Liver (tissue), 9 donors: ENCODE results near the gene NOL4L. TPM values are rescaled to one million over a fixed set of nuclear protein-coding genes. Genes with fewer than 3 reads are reported as not detected.

Experiments used
- DNase-seq: peaks from one replicate; pipeline ENCODE4 v3.0.0-alpha.2; 2017; ENCODE audit warnings: low spot score
- H3K27ac ChIP-seq, 2 donors: one replicate each; pipeline ENCODE4 v1.7.0; 2013; ENCODE audit warnings: inconsistent platforms in 2 of 2, low read length in 2 of 2, control low read depth in 1 of 2, low read depth in 1 of 2, mild to moderate bottlenecking in 1 of 2
- H3K27me3 ChIP-seq, 4 donors: one replicate each; pipeline versions ENCODE4 v1.6.1 to v1.7.0; 2013; ENCODE audit warnings: low read length in 3 of 4, inconsistent platforms in 1 of 4, mild to moderate bottlenecking in 1 of 4, moderate library complexity in 1 of 4; ENCODE audit not compliant: control insufficient read depth in 4 of 4, insufficient read depth in 4 of 4
- H3K36me3 ChIP-seq, 4 donors: one replicate each; pipeline versions ENCODE4 v1.6.1 to v1.7.0; 2013; ENCODE audit warnings: low read length in 3 of 4, mild to moderate bottlenecking in 3 of 4, low read depth in 1 of 4, moderate library complexity in 1 of 4; ENCODE audit not compliant: control insufficient read depth in 4 of 4, insufficient read depth in 3 of 4
- H3K4me1 ChIP-seq, 4 donors: one replicate each; pipeline versions ENCODE4 v1.6.1 to v1.7.0; 2013; ENCODE audit warnings: low read length in 3 of 4, mild to moderate bottlenecking in 3 of 4, moderate library complexity in 1 of 4; ENCODE audit not compliant: control insufficient read depth in 4 of 4, insufficient read depth in 4 of 4
- H3K4me3 ChIP-seq, 3 donors: one replicate each; pipeline versions ENCODE4 v1.6.1 to v1.7.0; 2013; ENCODE audit warnings: low read length in 3 of 3, control low read depth in 1 of 3, low read depth in 1 of 3, mild to moderate bottlenecking in 1 of 3
- H3K9ac ChIP-seq, 2 donors: one replicate each; pipeline ENCODE4 v1.7.0; 2013; ENCODE audit warnings: low read length in 2 of 2, mild to moderate bottlenecking in 2 of 2, moderate library complexity in 2 of 2, control low read depth in 1 of 2, low read depth in 1 of 2
- H3K9me3 ChIP-seq, 4 donors: one replicate each; pipeline versions ENCODE4 v1.6.1 to v1.7.0; 2013; ENCODE audit warnings: low read length in 3 of 4; ENCODE audit not compliant: control insufficient read depth in 4 of 4
- EGR1 ChIP-seq, 2 donors: IDR thresholded peaks; 2 replicates each; pipeline ENCODE4 v1.6.1; 2016 to 2018; ENCODE audit warnings: antibody characterized with exemption in 2 of 2, low read depth in 2 of 2
- FOXA1 ChIP-seq: IDR thresholded peaks from 2 replicates; pipeline ENCODE4 v1.6.1; 2016; ENCODE audit warnings: antibody characterized with exemption
- FOXA2 ChIP-seq: IDR thresholded peaks from 2 replicates; pipeline ENCODE4 v1.6.1; 2016; ENCODE audit warnings: antibody characterized with exemption
- HNF4A ChIP-seq, 2 donors: conservative IDR thresholded peaks; 2 replicates each; pipeline ENCODE4 v1.6.1; 2016; ENCODE audit warnings: antibody characterized with exemption in 2 of 2, mild to moderate bottlenecking in 2 of 2
- HNF4G ChIP-seq: IDR thresholded peaks from 2 replicates; pipeline ENCODE4 v1.6.1; 2016; ENCODE audit warnings: antibody characterized with exemption
- JUND ChIP-seq, 2 donors: IDR thresholded peaks; 2 replicates each; pipeline ENCODE4 v1.6.1; 2016; ENCODE audit warnings: antibody characterized with exemption in 2 of 2
- NR2F2 ChIP-seq: IDR thresholded peaks from 2 replicates; pipeline ENCODE4 v1.6.1; 2016; ENCODE audit warnings: antibody characterized with exemption
- RAD21 ChIP-seq, 2 donors: IDR thresholded peaks; 2 replicates each; pipeline ENCODE4 v1.6.1; 2016; ENCODE audit warnings: antibody characterized with exemption in 2 of 2, mild to moderate bottlenecking in 2 of 2
- RXRA ChIP-seq, 2 donors: IDR thresholded peaks; 2 replicates each; pipeline ENCODE4 v1.6.1; 2017 to 2018; ENCODE audit warnings: antibody characterized with exemption in 2 of 2, mild to moderate bottlenecking in 1 of 2
- SP1 ChIP-seq: IDR thresholded peaks from 2 replicates; pipeline ENCODE4 v1.6.1; 2018; ENCODE audit warnings: antibody characterized with exemption, mild to moderate bottlenecking
- TAF1 ChIP-seq: conservative IDR thresholded peaks from 2 replicates; pipeline ENCODE4 v1.6.1; 2016; ENCODE audit warnings: antibody characterized with exemption, mild to moderate bottlenecking
- YY1 ChIP-seq: IDR thresholded peaks from 2 replicates; pipeline ENCODE4 v1.6.1; 2016; ENCODE audit warnings: antibody characterized with exemption, mild to moderate bottlenecking
- WGBS: extraction: QIAGEN DNeasy Blood & Tissue Kit; methylation state at CpG from one replicate; pipeline ENCODE4 v1.1.7; 2013; 5-methylcytosine and 5-hydroxymethylcytosine counted together
- polyA plus RNA-seq, 2 donors: library from polyadenylated mRNA; stranded (reverse) in 1 of 2; unstranded in 1 of 2; fragments of 200-250 nt in 1 of 2; fragments of >200 nt in 1 of 2; fragmentation: Nextera tagmentation in 1 of 2; extraction: Ambion mirVana in 1 of 2; gene quantifications; one replicate each; pipeline versions ENCODE4 v1.2.1 to v1.2.3, GENCODE V29; 2013 to 2015
- total RNA-seq, 2 donors: library from RNA; depleted of rRNA; stranded (reverse); fragments of >200 nt; gene quantifications; one replicate each; pipeline ENCODE4 v1.2.3, GENCODE V29; 2014
- TF ChIP-seq, protein P1 (sequence below): IDR thresholded peaks from 2 replicates; pipeline ENCODE4 v1.6.1; 2016; ENCODE audit warnings: antibody characterized with exemption
- TF ChIP-seq, protein P2 (sequence below): fragments of 150-350 bp; IDR thresholded peaks from 2 replicates; pipeline ENCODE4 v1.5.1; 2017; ENCODE audit warnings: improper control_type of control experiment, low read depth, low read length; ENCODE audit not compliant: missing input control
- TF ChIP-seq, protein P3 (sequence below): IDR thresholded peaks from 2 replicates; pipeline ENCODE4 v1.6.1; 2016; ENCODE audit warnings: antibody characterized with exemption, mild to moderate bottlenecking
- TF ChIP-seq, protein P4 (sequence below): IDR thresholded peaks from 2 replicates; pipeline ENCODE4 v1.6.1; 2016; ENCODE audit warnings: antibody characterized with exemption
- donor health status: healthy.
- donor health status: healthy.
- donor health status: healthy.
- donor health status: healthy.
- donor health status: healthy.

NOL4L gene
- total and polyA plus RNA-seq, 4 donors: 2.2 to 6.8 (median 4.3) TPM

DNA sequence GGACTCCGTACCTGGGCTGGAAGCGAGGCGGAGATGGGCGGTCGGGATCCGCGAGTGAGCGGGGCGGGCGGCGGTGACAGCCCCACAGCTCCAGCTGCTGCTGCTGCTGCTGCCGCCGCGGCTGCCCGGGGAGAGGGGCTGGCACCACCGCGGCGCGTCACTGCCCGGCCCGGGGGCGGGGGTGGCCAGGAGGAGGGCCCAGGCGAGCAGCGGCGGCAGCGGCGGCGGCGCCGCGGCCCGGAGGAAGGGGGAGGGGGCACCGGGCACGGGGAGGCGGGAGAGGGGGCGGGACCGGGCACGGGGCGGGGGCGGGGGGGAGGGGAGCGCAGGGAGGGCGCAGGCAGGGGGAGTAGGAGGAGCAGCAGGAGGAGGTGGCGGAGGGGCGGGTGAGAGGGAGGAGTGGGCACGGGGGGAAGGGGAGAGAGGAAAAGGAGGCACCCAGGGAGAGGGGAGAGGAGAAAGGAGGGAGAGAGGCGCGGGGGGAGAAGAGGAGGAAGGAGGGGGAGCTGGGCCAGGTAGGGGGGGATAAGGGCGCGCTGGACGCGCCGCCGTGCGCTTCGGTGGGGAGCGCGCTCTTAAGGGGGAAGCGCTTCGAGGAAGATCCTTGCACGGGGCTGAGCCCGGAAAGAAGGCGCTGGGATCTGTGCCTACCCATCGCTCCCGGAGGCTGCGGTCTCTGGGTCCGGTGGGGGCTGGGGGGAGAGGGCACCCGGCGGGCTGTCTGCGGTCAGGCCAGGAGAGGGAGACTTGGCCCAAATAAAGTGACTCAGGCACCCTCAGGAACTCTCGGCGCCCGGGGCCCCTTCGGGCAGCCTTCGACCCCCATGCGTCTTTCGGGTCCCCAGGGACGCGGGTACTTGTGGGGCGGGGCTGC is 101.5 kb downstream of the NOL4L start:
- H3K9ac ChIP-seq: no peak overlapping the region
- H3K9me3 ChIP-seq: no peaks in the 10 kb centered on the region
- no peaks in the 10 kb centered on the region for H3K36me3 ChIP-seq
- TF ChIP-seq FOXA2 (no peak), EGR1 (IDR thresholded peaks at IDR 0.05; ENCODE audit: low read depth in 2 of 2) (no peak), SP1 (no peak), JUND (IDR thresholded peaks at IDR 0.05) (no peak), RXRA (IDR thresholded peaks at IDR 0.05) (no peak)
- TF ChIP-seq, protein P1, sequence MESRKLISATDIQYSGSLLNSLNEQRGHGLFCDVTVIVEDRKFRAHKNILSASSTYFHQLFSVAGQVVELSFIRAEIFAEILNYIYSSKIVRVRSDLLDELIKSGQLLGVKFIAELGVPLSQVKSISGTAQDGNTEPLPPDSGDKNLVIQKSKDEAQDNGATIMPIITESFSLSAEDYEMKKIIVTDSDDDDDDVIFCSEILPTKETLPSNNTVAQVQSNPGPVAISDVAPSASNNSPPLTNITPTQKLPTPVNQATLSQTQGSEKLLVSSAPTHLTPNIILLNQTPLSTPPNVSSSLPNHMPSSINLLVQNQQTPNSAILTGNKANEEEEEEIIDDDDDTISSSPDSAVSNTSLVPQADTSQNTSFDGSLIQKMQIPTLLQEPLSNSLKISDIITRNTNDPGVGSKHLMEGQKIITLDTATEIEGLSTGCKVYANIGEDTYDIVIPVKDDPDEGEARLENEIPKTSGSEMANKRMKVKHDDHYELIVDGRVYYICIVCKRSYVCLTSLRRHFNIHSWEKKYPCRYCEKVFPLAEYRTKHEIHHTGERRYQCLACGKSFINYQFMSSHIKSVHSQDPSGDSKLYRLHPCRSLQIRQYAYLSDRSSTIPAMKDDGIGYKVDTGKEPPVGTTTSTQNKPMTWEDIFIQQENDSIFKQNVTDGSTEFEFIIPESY: no peak
- WGBS: 2% methylated on average over 78 of the region's 79 CpGs
- H3K4me3 ChIP-seq: peak overlapping the region; percentile 57 to 96 (median 73)
- H3K27me3 ChIP-seq: no peaks in the 10 kb centered on the region
- peak; percentile 72 for DNase-seq
- H3K4me1 ChIP-seq: peaks cover 6 to 49% (median 30%) of the 10 kb centered on the region in 4 donors
- peak overlapping the region; percentile 77 to 80 for H3K27ac ChIP-seq

DNA sequence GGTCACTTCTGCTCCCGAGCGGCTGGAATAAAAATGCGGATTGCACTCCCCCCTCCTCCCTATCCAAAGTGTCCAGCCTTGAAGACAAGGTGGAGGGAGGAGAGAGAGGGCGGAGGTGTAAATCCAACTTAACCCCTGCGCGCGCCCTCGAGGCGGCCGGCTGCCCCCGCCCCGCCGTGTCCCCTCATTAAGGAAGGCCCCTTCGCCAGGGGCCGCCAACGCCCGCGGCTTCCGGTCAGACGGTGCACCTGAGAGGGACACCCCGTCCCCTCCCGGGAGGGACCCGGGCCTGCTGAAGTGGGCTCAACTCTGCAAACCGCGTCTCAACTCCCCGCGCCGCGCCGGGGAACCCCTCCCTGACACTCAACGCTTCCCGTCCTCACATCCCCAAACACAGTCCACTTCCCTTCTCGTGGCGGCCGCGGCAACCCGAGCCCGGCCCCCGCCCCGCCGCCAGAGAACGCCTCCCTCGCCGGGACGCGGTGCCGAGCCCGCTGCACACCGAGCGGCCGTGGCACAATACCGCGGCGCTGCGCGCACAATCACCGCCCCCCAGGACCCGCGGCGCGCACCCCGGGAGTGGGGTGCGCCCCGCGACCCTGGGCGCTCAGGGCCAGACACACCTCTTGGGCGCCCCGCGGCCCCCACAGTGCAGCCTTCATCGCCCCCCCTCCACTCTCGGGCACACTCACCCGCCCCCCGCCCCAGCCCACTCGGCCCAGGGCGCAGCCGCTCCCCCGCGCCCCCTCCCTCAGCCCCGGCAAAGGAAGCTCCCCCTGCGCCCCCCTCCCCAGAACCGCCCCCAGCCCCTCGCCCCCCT is 102.5 kb downstream of the NOL4L start:
- no peak for DNase-seq
- no peak for TF ChIP-seq HNF4A (conservative IDR thresholded peaks at IDR 0.05)
- no peak for TF ChIP-seq HNF4G
- TF ChIP-seq, protein P2, sequence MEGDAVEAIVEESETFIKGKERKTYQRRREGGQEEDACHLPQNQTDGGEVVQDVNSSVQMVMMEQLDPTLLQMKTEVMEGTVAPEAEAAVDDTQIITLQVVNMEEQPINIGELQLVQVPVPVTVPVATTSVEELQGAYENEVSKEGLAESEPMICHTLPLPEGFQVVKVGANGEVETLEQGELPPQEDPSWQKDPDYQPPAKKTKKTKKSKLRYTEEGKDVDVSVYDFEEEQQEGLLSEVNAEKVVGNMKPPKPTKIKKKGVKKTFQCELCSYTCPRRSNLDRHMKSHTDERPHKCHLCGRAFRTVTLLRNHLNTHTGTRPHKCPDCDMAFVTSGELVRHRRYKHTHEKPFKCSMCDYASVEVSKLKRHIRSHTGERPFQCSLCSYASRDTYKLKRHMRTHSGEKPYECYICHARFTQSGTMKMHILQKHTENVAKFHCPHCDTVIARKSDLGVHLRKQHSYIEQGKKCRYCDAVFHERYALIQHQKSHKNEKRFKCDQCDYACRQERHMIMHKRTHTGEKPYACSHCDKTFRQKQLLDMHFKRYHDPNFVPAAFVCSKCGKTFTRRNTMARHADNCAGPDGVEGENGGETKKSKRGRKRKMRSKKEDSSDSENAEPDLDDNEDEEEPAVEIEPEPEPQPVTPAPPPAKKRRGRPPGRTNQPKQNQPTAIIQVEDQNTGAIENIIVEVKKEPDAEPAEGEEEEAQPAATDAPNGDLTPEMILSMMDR: no peak
- Histone ChIP-seq H3K27me3 (no peaks in the 10 kb centered on the region), H3K9ac (peak overlapping the region; percentile 3 to 27), H3K27ac (peak overlapping the region; percentile 62 to 68), H3K4me3 (peak overlapping the region; percentile 68 to 96 (median 80)), H3K9me3 (no peaks in the 10 kb centered on the region), H3K4me1 (peaks cover 6 to 57% (median 31%) of the 10 kb centered on the region in 4 donors), H3K36me3 (no peaks in the 10 kb centered on the region)
- 2% methylated on average over 82 of the region's 82 CpGs for WGBS

DNA sequence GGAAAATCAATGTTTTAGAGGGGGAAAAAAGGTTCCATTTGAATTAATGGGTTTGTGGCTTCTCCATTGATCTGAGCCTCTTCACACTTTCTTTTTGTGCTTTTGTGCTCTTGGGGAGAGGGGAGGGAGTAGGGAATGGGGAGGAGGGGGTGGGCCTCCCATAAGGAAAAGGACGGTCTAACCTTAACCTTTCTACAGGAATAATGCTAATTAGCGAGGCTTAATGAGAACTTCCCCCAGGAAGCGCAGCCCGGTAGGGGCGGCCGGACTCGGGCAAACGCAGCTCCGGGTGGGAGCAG is 103.0 kb downstream of the NOL4L start:
- Histone ChIP-seq H3K36me3 (no peaks in the 10 kb centered on the region), H3K9me3 (no peaks in the 10 kb centered on the region), H3K27ac (peak overlapping the region; percentile 32 to 68), H3K9ac (peak overlapping the region; percentile 8 to 27), H3K4me1 (peaks cover 6 to 63% (median 35%) of the 10 kb centered on the region in 4 donors), H3K27me3 (no peaks in the 10 kb centered on the region), H3K4me3 (peak overlapping the region; percentile 68 to 96 (median 80))
- DNase-seq: no peak
- 18% methylated on average over 9 of the region's 9 CpGs for WGBS
- no peak for TF ChIP-seq FOXA1
- TF ChIP-seq HNF4A (conservative IDR thresholded peaks at IDR 0.05): no peak
- TF ChIP-seq, protein P3, sequence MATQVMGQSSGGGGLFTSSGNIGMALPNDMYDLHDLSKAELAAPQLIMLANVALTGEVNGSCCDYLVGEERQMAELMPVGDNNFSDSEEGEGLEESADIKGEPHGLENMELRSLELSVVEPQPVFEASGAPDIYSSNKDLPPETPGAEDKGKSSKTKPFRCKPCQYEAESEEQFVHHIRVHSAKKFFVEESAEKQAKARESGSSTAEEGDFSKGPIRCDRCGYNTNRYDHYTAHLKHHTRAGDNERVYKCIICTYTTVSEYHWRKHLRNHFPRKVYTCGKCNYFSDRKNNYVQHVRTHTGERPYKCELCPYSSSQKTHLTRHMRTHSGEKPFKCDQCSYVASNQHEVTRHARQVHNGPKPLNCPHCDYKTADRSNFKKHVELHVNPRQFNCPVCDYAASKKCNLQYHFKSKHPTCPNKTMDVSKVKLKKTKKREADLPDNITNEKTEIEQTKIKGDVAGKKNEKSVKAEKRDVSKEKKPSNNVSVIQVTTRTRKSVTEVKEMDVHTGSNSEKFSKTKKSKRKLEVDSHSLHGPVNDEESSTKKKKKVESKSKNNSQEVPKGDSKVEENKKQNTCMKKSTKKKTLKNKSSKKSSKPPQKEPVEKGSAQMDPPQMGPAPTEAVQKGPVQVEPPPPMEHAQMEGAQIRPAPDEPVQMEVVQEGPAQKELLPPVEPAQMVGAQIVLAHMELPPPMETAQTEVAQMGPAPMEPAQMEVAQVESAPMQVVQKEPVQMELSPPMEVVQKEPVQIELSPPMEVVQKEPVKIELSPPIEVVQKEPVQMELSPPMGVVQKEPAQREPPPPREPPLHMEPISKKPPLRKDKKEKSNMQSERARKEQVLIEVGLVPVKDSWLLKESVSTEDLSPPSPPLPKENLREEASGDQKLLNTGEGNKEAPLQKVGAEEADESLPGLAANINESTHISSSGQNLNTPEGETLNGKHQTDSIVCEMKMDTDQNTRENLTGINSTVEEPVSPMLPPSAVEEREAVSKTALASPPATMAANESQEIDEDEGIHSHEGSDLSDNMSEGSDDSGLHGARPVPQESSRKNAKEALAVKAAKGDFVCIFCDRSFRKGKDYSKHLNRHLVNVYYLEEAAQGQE: no peak
- no peak for TF ChIP-seq HNF4G
- TF ChIP-seq, protein P2: no peak
- TF ChIP-seq, protein P4, sequence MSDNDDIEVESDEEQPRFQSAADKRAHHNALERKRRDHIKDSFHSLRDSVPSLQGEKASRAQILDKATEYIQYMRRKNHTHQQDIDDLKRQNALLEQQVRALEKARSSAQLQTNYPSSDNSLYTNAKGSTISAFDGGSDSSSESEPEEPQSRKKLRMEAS: no peak
- no peak for TF ChIP-seq RAD21 (IDR thresholded peaks at IDR 0.05)
- TF ChIP-seq NR2F2: no peak
- TF ChIP-seq JUND (IDR thresholded peaks at IDR 0.05): no peak
- TF ChIP-seq YY1: no peak
- TF ChIP-seq TAF1: no peak
